Measurements from ENCODE around the gene TDRKH. TPM values are rescaled to one million over a fixed set of nuclear protein-coding genes. Genes with fewer than 3 reads are reported as not detected.
"Not testable (repeated sequence)": the region's sequence is repeated elsewhere in the genome, so short reads cannot be mapped to it uniquely, and the experiment has no call there.

The TDRKH gene
- total and polyA plus RNA-seq, 4 donors, result 1.5 to 6.7 (median 3.8) TPM

DNA sequence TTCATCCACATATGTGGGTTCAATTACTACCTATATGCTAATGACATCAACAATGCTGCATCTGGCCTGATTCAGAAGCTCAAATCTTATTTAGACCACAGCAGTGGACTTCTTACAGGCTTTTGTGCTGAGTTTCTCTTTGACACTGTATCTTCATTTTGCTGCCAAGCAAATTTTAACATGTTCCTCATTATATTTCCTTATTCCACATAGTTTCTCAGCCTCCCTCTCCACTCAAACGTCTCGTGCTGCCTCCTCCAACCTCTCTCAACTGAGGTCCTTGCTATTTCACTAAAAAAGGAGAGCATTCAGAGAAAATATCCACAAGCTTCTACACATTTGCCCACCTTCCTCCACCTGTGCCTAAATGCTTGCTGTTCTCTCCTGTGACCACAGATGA, 6.5 kb downstream of the TDRKH start:
- Histone ChIP-seq H3K9ac (ENCODE audit: low read depth in 1 of 2, low read length in 2 of 2) (no peak overlapping the region), H3K27ac (ENCODE audit: low read depth in 1 of 2, low read length in 2 of 2) (no peak overlapping the region)

DNA sequence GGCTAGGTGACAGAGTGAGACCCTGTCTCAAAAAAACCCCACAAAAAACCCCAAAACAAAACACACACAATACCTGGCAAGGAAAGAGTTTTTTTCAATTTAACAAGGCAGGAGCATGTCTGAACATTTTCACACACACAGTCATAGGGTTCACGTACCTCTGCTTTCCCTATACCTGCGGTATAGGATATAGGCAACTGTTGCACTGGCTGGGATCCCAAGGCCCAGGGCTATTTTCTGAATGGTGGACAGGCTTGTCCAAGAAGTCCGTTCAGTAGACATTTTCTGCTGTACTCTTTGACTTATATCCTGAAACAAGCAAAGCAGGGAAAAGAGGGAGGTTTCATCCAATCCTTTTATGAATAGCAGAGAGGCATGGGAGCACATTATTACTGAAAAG, 7.6 kb downstream of the TDRKH start:
- TF ChIP-seq, protein P1, sequence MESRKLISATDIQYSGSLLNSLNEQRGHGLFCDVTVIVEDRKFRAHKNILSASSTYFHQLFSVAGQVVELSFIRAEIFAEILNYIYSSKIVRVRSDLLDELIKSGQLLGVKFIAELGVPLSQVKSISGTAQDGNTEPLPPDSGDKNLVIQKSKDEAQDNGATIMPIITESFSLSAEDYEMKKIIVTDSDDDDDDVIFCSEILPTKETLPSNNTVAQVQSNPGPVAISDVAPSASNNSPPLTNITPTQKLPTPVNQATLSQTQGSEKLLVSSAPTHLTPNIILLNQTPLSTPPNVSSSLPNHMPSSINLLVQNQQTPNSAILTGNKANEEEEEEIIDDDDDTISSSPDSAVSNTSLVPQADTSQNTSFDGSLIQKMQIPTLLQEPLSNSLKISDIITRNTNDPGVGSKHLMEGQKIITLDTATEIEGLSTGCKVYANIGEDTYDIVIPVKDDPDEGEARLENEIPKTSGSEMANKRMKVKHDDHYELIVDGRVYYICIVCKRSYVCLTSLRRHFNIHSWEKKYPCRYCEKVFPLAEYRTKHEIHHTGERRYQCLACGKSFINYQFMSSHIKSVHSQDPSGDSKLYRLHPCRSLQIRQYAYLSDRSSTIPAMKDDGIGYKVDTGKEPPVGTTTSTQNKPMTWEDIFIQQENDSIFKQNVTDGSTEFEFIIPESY (IDR thresholded peaks at IDR 0.05), result no peak
- TF ChIP-seq HNF4G (IDR thresholded peaks at IDR 0.05) (no peak), TAF1 (conservative IDR thresholded peaks at IDR 0.05) (no peak), GABPA (IDR thresholded peaks at IDR 0.05 in 1 of 2, conservative IDR thresholded peaks at IDR 0.05 in 1 of 2) (no peak), RAD21 (IDR thresholded peaks at IDR 0.05) (no peak), NR2F2 (IDR thresholded peaks at IDR 0.05) (no peak), JUND (IDR thresholded peaks at IDR 0.05) (no peak), SP1 (IDR thresholded peaks at IDR 0.05) (no peak)
- TF ChIP-seq, protein P2, sequence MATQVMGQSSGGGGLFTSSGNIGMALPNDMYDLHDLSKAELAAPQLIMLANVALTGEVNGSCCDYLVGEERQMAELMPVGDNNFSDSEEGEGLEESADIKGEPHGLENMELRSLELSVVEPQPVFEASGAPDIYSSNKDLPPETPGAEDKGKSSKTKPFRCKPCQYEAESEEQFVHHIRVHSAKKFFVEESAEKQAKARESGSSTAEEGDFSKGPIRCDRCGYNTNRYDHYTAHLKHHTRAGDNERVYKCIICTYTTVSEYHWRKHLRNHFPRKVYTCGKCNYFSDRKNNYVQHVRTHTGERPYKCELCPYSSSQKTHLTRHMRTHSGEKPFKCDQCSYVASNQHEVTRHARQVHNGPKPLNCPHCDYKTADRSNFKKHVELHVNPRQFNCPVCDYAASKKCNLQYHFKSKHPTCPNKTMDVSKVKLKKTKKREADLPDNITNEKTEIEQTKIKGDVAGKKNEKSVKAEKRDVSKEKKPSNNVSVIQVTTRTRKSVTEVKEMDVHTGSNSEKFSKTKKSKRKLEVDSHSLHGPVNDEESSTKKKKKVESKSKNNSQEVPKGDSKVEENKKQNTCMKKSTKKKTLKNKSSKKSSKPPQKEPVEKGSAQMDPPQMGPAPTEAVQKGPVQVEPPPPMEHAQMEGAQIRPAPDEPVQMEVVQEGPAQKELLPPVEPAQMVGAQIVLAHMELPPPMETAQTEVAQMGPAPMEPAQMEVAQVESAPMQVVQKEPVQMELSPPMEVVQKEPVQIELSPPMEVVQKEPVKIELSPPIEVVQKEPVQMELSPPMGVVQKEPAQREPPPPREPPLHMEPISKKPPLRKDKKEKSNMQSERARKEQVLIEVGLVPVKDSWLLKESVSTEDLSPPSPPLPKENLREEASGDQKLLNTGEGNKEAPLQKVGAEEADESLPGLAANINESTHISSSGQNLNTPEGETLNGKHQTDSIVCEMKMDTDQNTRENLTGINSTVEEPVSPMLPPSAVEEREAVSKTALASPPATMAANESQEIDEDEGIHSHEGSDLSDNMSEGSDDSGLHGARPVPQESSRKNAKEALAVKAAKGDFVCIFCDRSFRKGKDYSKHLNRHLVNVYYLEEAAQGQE (IDR thresholded peaks at IDR 0.05), result no peak
- TF ChIP-seq, protein P3, sequence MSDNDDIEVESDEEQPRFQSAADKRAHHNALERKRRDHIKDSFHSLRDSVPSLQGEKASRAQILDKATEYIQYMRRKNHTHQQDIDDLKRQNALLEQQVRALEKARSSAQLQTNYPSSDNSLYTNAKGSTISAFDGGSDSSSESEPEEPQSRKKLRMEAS (IDR thresholded peaks at IDR 0.05), result no peak
- TF ChIP-seq, protein P4, sequence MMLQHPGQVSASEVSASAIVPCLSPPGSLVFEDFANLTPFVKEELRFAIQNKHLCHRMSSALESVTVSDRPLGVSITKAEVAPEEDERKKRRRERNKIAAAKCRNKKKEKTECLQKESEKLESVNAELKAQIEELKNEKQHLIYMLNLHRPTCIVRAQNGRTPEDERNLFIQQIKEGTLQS (IDR thresholded peaks at IDR 0.05), result no peak
- 94% methylated on average over 3 of the region's 3 CpGs for WGBS
- no peak overlapping the region for H3K4me3 ChIP-seq (ENCODE audit: low read depth in 1 of 3, low read length in 3 of 3)
- H3K27ac ChIP-seq (ENCODE audit: low read depth in 1 of 2, low read length in 2 of 2), result no peak overlapping the region
- H3K36me3 ChIP-seq (ENCODE audit: control insufficient read depth in 4 of 4, insufficient read depth in 3 of 4, low read depth in 1 of 4, low read length in 3 of 4), result peaks cover 0 to 14% (median 2%) of the 10 kb centered on the region in 4 donors
- DNase-seq (ENCODE audit: low spot score), result no peak
- H3K27me3 ChIP-seq (ENCODE audit: control insufficient read depth in 4 of 4, insufficient read depth in 4 of 4, low read length in 3 of 4), result no peaks in the 10 kb centered on the region
- no peaks in the 10 kb centered on the region for H3K9me3 ChIP-seq (ENCODE audit: control insufficient read depth in 4 of 4, low read length in 3 of 4)
- H3K4me1 ChIP-seq (ENCODE audit: control insufficient read depth in 4 of 4, insufficient read depth in 4 of 4, low read length in 3 of 4), result no peaks in the 10 kb centered on the region
- H3K9ac ChIP-seq (ENCODE audit: low read depth in 1 of 2, low read length in 2 of 2), result no peak overlapping the region

More for the DNA sequence above, 6.5 kb downstream of the TDRKH start:
- Histone ChIP-seq H3K4me3 (ENCODE audit: low read depth in 1 of 3, low read length in 3 of 3) (no peak overlapping the region), H3K9me3 (ENCODE audit: control insufficient read depth in 4 of 4, low read length in 3 of 4) (no peaks in the 10 kb centered on the region), H3K4me1 (ENCODE audit: control insufficient read depth in 4 of 4, insufficient read depth in 4 of 4, low read length in 3 of 4) (no peaks in the 10 kb centered on the region), H3K36me3 (ENCODE audit: control insufficient read depth in 4 of 4, insufficient read depth in 3 of 4, low read depth in 1 of 4, low read length in 3 of 4) (peaks cover 0 to 10% (median 1%) of the 10 kb centered on the region in 4 donors), H3K27me3 (ENCODE audit: control insufficient read depth in 4 of 4, insufficient read depth in 4 of 4, low read length in 3 of 4) (no peaks in the 10 kb centered on the region)
- TF ChIP-seq, protein P5, sequence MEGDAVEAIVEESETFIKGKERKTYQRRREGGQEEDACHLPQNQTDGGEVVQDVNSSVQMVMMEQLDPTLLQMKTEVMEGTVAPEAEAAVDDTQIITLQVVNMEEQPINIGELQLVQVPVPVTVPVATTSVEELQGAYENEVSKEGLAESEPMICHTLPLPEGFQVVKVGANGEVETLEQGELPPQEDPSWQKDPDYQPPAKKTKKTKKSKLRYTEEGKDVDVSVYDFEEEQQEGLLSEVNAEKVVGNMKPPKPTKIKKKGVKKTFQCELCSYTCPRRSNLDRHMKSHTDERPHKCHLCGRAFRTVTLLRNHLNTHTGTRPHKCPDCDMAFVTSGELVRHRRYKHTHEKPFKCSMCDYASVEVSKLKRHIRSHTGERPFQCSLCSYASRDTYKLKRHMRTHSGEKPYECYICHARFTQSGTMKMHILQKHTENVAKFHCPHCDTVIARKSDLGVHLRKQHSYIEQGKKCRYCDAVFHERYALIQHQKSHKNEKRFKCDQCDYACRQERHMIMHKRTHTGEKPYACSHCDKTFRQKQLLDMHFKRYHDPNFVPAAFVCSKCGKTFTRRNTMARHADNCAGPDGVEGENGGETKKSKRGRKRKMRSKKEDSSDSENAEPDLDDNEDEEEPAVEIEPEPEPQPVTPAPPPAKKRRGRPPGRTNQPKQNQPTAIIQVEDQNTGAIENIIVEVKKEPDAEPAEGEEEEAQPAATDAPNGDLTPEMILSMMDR (IDR thresholded peaks at IDR 0.05; ENCODE audit: low read depth, low read length, missing input control), result no peak
- no peak for TF ChIP-seq EGR1 (IDR thresholded peaks at IDR 0.05; ENCODE audit: low read depth in 2 of 2)
- no peak for TF ChIP-seq SP1 (IDR thresholded peaks at IDR 0.05)
- TF ChIP-seq JUND (IDR thresholded peaks at IDR 0.05), result no peak
- WGBS, result 69% methylated on average over 2 of the region's 2 CpGs
- DNase-seq (ENCODE audit: low spot score), result no peak

DNA sequence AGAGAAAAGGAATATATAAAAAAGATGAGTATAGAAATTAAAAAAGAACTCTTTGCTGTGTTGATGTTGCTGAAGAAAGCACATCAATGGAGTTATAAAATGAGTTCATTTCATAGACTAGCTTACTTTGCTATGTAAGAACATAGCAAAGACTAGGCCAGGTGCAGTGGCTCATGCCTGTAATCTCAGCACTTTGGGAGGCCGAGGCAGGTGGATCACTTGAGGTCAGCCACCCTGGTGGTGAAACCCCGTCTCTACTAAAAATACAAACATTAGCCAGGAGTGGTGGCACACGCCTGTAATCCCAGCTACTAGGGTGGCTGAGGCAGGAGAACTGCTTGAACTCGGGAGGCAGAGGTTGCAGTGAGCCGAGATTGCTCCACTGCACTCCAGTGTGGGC, 8.3 kb downstream of the TDRKH start:
- DNase-seq (ENCODE audit: low spot score); H3K27ac ChIP-seq (ENCODE audit: low read depth in 1 of 2, low read length in 2 of 2); H3K4me3 ChIP-seq (ENCODE audit: low read depth in 1 of 3, low read length in 3 of 3); H3K9ac ChIP-seq (ENCODE audit: low read depth in 1 of 2, low read length in 2 of 2); H3K27me3 ChIP-seq (ENCODE audit: control insufficient read depth in 4 of 4, insufficient read depth in 4 of 4, low read length in 3 of 4); H3K4me1 ChIP-seq (ENCODE audit: control insufficient read depth in 4 of 4, insufficient read depth in 4 of 4, low read length in 3 of 4); H3K9me3 ChIP-seq (ENCODE audit: control insufficient read depth in 4 of 4, low read length in 3 of 4): not testable (repeated sequence)
- H3K36me3 ChIP-seq (ENCODE audit: control insufficient read depth in 4 of 4, insufficient read depth in 3 of 4, low read depth in 1 of 4, low read length in 3 of 4), result peaks cover 0 to 14% (median 2%) of the 10 kb centered on the region in 4 donors
- WGBS, result 91% methylated on average over 5 of the region's 5 CpGs

DNA sequence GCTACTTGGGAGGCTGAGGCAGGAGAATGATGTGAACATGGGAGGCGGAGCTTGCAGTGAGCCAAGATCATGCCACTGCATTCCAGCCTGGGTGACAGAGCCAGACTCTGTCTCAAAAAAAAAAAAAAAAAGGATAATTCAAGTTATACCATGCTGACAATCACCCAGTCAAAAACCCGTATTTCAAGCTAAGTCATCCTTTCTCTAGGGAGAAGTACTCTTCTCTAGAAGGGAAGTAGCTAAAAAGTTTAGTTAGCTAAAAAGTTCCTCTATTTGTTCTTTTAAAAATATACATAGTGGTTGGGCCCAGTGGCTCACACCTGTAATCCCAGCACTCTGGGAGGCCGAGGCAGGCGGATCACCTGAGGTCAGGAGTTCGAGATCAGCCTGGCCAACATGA, 9.6 kb downstream of the TDRKH start:
- DNase-seq (ENCODE audit: low spot score); H3K9me3 ChIP-seq (ENCODE audit: control insufficient read depth in 4 of 4, low read length in 3 of 4); H3K27ac ChIP-seq (ENCODE audit: low read depth in 1 of 2, low read length in 2 of 2); H3K9ac ChIP-seq (ENCODE audit: low read depth in 1 of 2, low read length in 2 of 2); H3K27me3 ChIP-seq (ENCODE audit: control insufficient read depth in 4 of 4, insufficient read depth in 4 of 4, low read length in 3 of 4); H3K4me1 ChIP-seq (ENCODE audit: control insufficient read depth in 4 of 4, insufficient read depth in 4 of 4, low read length in 3 of 4); H3K4me3 ChIP-seq (ENCODE audit: low read depth in 1 of 3, low read length in 3 of 3): not testable (repeated sequence)
- WGBS, result 88% methylated on average over 5 of the region's 5 CpGs
- H3K36me3 ChIP-seq (ENCODE audit: control insufficient read depth in 4 of 4, insufficient read depth in 3 of 4, low read depth in 1 of 4, low read length in 3 of 4), result peaks cover 0 to 14% (median 2%) of the 10 kb centered on the region in 4 donors
